Measurements from ENCODE around the gene FAM81B.

The FAM81B gene

GRCh38 chr5:95365302-95366095, 25.7 kb upstream of the FAM81B start:
- TF ChIP-seq CTCF (conservative IDR thresholded peaks at IDR 0.05; ENCODE audit: low read depth, low read length), result no peak
- DNase-seq (ENCODE audit: low read depth), result no peak
- H3K4me3 ChIP-seq (ENCODE audit: low read length), result no peak overlapping the region

GRCh38 chr5:95369782-95370181, 21.4 kb upstream of the FAM81B start:
- no peak for TF ChIP-seq CTCF (conservative IDR thresholded peaks at IDR 0.05; ENCODE audit: low read depth, low read length)
- no peak for DNase-seq (ENCODE audit: low read depth)
- no peak overlapping the region for H3K4me3 ChIP-seq (ENCODE audit: low read length)

GRCh38 chr5:95374061-95374460, 17.1 kb upstream of the FAM81B start:
- DNase-seq (ENCODE audit: low read depth), result no peak
- H3K4me3 ChIP-seq (ENCODE audit: low read length), result no peak overlapping the region
- no peak for TF ChIP-seq CTCF (conservative IDR thresholded peaks at IDR 0.05; ENCODE audit: low read depth, low read length)

GRCh38 chr5:95375591-95375990, 15.6 kb upstream of the FAM81B start:
- DNase-seq (ENCODE audit: low read depth), result no peak
- no peak overlapping the region for H3K4me3 ChIP-seq (ENCODE audit: low read length)
- TF ChIP-seq CTCF (conservative IDR thresholded peaks at IDR 0.05; ENCODE audit: low read depth, low read length), result no peak

GRCh38 chr5:95379133-95379532, 12.0 kb upstream of the FAM81B start:
- no peak overlapping the region for H3K4me3 ChIP-seq (ENCODE audit: low read length)
- TF ChIP-seq CTCF (conservative IDR thresholded peaks at IDR 0.05; ENCODE audit: low read depth, low read length), result no peak
- DNase-seq (ENCODE audit: low read depth), result no peak

GRCh38 chr5:95380103-95380628, 11.0 kb upstream of the FAM81B start:
- DNase-seq (ENCODE audit: low read depth), result no peak

More at GRCh38 chr5:95380103-95380628, 11.0 kb upstream of the FAM81B start:
- no peak for TF ChIP-seq CTCF (conservative IDR thresholded peaks at IDR 0.05; ENCODE audit: low read depth, low read length)
- H3K4me3 ChIP-seq (ENCODE audit: low read length), result no peak overlapping the region

Measured in retinal pigment epithelial cell (primary cell).